Stromal cell of bone marrow (primary cell): ENCODE results near the gene BRD2.
A peak's percentile ranks its signal among the peaks of the same experiment; 100 is the strongest.

Experiments
- DNase-seq: peaks from one replicate; pipeline ENCODE4 v3.0.0-alpha.2; 2012; ENCODE audit warnings: low read depth

BRD2 gene

DNA sequence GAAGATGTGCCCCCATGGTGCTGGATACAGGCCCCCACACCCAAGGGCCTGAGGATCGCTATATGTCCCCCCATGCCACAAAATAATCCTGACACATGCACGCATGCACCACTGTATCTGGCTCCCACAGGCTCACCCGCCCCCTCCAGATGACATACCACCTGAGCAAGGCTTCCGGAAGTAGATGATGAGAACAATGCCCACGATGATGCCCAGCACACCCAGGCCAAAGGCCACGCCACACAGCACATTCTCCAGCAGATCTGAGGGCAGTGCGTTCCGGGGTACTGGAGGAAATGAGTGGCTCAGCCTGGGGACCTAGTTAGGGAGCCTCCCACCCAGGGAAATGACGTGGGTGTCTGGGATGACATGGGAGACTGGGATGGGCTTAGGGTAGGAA lies 19.3 kb upstream of the BRD2 start:
- DNase-seq: no peak

DNA sequence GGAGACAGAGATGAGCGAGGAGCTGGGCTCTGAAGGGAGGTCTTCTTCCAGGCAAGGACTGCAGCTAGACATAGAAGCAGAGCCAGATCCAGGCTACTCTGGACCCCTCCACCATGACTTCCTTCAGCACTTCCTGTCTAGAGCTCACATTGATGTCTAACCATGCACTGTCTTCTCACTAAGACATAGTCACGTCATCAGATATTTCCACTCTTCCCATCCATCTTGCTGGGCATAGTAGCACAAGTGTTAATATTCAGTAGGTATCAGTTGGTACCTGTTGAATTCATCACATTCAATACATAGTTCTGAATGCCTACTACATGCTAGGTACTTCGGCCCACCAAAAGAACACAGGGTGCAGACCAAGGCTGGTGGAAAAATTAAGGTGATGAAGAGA lies 18.4 kb upstream of the BRD2 start:
- DNase-seq: no peak

DNA sequence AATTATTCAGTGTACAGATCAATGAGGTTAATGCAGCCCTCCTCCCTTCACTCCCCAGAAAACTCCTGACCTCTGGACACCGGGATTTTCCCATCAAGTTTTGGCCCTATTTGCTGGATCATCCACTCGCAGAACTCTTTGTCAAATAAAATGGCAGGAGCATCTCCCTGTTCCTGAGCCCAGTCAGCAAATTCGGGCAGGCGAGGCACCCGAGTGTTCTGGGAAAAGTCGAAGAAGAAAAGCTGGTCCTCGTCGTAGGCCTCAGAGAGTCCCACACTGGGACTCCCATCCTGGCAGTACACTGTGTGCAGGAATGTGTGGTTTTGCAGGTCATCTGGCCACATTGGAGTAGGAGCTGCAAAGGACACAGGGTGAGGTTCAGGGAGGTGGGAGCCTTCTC lies 17.9 kb upstream of the BRD2 start:
- DNase-seq: no peak

DNA sequence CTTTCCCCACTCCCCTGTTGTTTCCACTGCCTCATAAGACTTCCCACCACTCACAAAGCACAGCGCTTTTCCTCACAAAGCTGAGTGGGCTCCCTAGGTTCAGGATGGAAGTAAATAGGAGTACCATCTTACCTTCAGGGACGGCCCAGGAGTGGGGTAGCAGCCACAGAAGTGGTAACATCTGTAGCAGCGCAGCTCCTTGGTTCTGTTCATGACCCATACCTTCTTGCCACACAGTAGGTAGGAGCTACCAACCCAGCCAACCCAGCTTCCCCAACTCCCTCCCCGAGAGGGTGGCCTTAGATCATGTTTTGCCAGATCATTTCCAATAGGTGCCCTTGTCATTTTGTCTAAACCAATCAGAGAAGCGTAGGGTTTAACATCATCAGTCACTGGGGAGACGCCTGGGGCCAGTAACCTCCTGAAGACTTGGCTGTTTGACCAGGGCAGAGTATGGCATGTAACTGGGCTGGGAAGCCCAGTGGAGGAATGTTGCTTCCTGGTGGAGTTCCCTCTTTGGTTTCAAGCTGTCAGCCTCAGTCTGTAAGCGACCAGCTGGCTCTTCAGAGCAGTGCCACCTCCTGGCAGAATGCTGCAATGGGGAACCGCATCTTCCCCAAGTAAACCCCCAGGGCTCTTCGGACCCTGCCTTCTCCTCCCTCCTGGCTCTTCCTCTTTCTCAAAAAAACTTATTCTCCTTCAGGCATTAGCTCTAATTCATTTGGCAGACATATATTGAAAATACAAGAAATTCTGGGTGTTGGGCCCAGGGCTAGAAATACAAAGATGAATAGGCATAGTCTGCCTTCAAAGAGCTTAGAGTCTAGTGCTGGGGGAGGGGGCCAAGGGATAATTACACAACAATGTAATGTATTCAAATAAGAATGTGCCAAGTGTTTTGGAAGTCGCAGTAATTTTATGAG lies 15.3 kb upstream of the BRD2 start, which contains the start of gene HLA-DMA:
Gene HLA-DMA (minus strand): TSS at position 281 of the 923 bp plus-strand sequence. CDS start 61 bp downstream, at position 220.
- peak; percentile 99 for DNase-seq

DNA sequence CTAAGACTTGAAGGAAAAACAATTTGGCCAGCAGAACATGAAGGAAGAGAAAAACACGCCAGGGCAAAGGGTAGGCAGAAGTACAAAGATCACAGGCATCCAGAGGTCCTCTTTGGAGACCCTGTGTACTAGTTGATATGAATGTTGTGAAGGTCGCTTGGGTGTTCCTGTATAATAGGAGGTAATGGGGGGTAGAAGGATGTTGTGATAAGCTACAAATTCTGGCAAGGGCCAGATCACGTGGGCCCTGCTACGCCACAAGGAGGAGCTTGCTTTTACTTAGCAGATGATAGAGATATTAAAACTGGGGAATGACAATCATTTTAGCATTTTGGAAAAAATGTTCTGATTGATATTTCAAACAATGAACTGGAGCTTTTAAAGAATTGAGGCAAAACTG lies 14.6 kb upstream of the BRD2 start:
- no peak for DNase-seq

DNA sequence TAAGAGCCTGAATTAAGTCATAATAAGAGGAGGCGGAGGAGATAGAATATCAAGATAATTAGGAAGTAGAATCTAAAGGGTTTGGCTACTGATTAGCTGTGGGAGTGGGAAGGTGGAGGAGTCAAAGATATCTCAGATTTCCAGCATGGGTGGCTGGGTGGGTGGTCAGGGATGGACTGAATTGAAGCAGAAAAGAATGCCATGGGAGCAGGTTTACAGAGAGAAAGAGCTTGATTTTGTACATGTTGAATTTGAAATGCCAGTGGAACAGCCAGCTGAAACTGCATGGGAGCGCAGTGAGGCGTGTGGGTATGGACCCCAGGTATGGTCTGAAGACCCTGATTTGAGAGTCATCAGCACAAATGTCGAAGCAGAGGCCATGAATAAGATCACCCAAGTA lies 14.1 kb upstream of the BRD2 start:
- no peak for DNase-seq

DNA sequence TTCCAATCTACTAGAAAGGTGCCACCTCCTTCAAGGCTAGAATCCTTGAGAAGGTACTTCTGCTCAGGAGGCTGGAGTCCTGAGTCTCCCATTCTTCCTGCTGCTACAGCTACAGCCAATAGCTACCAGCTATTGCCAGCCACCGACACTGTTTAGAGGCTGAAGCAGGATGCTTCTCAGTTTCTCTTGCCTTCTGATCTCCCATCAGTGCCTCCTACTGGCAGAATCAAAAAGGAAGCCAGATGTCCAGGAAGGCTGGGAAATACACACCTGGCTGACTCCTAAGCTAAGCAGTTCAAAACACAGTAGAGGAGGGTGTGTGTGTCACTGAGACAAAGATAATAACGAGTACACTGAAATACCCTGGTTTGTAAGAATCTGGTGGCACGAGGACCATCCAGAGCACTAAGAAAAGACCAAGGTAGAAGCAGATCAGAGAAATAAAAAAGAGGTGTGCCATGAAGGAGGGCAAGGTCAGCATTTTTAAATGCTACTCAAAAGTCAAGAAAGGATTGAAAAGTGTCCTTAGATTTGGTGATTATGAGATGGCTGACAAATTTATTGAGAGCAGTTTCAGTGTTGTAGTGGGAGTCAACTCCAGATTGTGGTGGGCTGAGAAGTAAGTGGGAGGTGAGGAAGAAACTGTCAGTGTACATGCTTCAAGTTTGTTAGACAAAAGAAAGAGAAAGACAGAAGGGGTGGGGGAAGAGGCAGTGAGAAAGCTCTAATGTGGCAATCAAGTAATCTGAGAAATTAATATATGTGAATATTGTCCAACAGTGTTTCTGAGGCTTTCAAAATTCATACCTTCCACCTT lies 13.2 kb upstream of the BRD2 start:
- no peak for DNase-seq

DNA sequence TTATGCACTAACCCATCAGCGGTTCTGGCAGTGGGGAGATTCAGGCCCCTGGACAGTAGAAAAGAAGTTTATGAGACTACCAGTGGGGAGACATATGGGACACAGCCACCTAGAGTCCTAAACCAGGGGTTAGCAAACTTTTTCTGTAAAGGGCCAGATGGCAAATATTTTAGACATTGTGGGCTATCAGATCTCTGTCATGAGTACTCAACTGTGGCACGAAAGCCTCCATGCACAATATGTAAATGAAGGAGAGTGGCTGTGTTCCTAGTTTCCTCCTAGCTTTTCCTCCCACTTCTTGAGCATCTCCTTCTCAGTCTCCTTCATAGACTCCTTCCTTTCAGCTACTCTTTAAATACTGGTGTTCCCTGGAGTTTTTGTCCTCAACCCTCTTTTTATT lies 12.2 kb upstream of the BRD2 start:
- no peak for DNase-seq

DNA sequence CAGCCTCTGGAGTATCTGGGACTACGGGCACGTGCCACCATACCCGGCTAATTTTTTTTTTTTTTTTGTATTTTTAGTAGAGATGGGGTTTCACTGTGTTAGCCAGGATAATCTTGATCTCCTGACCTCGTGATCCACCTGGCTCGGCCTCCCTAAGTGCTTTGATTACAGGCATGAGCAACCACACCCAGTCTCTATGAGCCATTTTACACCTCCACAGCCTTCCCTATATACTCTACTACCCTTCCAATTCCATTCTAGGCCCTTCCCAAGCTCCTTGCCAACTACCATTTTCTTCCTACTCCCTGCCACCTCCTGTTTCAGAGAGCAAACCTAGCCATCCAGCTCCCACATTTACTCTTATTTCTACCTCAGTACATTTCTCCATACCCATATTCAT lies 7.8 kb upstream of the BRD2 start:
- no peak for DNase-seq

DNA sequence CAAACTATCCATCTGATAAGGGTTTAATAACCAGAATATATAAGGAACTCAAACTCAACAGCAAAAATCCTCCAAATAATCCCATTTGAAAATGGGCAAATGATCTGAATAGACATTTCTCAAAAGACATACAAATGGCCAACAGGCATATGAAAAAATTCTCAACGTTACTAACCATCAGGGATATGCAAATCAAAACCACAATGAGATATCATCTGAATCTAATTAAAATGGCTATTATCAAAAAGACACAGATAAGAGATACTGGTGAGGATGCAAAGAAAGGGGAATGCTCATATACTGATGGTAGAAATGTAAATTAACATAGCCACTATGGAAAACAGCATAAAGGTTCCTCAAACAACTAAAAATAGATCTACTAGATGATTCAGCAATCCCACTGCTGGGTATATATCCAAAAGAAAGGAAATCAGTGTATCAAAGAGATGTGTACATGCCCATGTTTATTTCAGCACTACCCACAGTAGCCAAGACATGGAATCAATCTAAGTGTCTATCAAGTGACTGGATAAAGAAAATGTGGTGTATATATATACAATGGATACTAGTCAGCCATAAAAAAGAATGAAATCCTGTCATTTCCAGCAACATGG lies 6.1 kb upstream of the BRD2 start:
- DNase-seq: no peak

DNA sequence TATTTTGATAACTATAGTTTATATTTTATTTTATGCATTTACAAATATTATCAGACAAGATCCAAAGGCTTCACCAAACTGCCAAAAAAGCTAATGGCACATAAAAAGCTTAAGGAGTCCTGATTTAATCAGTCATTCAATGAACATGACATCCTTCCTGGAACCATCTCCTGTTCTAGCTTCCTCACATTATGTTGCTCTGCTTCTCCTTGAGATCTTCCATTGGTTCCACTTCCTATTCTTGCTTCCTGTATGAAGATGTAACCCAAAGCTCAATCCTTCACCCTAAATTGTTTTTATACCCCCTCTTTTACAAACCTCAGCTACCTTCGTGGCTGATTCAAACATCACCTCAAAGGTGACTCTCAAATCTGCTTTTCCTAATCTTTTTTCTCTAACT lies 4.5 kb upstream of the BRD2 start:
- no peak for DNase-seq

DNA sequence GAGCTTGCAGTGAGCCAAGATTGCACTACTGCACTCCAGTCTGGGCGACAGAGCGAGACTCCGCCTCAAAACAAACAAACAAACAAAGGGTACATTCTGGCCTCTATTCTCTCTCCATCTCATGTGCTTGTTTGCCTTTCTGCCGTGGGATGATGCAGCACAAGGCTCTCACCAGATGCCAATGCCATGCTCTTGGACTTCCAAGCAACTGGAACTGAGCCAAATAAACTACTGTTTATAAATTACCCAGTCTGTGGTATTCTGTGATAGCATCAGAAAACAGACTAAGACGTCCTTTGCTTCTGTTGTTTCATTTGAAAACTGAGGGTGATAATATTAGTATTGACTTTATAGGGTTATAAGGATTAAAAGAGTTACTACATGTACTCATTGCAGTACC lies 3.6 kb upstream of the BRD2 start:
- DNase-seq: no peak

DNA sequence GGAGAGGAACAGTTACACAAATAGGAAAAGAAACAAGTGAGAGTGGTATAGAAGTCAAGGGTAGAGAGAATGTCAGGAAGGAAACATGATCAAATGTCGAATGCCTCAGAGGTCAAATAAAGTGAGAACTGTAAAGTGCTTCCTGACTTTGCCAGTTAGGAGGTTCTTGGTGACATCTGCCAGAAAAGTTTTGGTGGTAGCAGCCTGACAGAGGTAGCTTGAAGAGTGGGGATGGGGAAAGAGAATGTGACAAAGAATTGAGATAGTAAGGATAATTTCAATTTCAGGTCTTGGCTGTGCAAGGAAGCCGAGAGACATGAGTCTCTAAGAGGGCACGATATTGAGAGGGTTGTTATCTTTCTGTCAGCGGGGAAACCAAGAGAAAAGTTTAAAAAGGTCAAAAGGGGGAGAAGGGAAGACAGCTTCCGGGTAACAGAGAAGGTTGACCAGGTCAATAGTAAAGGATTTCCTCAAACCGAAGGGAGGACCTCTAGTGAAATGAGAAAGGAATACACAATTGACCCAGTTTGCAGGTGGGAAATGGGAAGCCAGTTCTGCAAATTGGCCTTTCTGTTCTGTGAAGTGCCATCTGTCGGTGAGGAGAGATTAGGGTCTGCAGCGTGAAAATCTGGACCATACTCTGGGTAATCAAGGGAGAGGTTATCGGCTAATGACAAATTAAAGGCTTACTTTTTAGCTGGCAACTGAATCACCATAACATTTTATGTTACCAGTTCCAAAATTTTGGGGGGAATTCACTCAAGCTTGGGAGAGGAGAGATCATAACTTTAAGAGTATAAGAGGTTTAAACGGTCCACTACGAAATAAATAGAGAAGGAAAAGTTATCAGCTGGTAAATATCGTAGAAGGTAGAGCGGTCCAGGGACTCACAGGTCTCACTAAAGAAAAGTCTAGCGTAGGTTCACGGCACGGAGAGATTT lies 973 bp upstream of the BRD2 start:
- peak; percentile 52 for DNase-seq

DNA sequence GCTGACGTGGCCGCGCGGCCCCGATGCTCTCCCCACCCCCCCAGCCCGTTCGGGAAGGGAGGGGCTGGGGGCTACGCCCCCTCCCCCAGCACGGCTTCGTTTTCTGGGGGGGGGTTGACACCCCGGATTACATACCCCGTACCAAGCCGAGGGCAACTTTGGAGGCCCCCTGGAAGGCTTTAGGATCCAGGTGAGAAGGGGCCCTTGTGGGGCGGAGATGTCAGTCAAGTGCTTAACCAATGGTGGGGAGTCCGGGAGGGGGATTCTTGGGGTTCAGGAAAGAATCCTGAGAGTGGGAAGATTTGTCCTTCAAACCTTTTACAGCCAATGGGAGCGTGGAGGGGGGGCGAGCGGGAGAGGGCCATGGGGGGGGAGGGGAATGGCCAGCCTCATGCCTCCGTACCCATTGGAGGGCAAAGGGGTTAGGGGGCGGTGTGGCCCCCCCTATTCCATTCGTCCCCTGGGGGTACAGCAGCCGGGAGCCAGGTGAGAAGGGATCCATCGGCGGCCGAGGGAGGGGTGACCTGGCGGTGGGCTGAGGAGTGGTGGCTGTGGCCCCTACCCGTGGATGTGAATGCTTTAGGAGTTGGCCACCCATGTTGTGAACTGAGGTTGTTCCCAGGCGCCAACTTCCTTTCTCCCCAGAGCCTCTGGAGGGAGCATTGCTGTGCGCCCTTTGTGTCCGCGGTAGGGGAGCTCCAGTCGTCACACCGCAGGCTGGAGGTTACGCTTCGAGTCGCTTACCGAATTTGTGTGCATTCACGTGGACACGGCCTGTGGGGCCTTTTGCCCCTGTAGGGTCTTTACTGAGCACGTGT lies 682 bp downstream of the BRD2 start:
- DNase-seq: peak; percentile 56

DNA sequence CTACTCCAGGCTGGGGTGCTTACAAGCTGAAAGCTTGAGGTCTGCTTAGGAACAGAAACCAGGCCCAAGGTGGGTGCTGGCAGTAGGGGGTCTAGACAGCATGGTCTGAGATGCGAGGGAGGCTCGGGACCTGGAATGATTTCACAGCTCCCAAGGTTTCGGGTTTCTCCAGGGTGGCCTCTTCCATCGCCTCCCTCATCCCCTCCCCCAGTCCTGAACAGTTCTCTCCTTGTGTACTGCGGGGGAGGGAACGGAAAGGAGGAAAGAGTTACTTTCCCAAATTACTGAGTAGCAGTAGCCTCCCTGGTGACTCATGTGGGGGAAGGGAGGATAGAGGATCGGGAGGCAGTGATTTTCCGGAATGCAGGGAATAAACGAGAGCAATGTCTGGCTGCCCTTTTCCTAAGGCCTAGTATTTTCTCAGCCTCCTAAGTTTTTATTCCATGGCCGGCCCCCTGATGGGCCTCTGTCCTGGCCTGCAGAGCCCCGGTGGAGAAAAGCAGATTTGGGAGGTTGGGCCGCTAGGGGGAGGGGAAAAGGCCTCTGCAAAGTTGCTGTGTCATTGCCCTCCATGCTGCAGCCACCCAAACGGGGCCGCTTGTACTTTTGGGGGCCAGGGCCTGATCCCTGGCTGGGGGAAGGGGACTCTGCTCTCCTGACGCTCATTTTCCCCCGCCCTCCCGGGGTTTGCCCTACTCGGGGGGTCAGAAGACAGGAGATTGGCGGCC lies 1.5 kb downstream of the BRD2 start:
- DNase-seq: peak; percentile 97

DNA sequence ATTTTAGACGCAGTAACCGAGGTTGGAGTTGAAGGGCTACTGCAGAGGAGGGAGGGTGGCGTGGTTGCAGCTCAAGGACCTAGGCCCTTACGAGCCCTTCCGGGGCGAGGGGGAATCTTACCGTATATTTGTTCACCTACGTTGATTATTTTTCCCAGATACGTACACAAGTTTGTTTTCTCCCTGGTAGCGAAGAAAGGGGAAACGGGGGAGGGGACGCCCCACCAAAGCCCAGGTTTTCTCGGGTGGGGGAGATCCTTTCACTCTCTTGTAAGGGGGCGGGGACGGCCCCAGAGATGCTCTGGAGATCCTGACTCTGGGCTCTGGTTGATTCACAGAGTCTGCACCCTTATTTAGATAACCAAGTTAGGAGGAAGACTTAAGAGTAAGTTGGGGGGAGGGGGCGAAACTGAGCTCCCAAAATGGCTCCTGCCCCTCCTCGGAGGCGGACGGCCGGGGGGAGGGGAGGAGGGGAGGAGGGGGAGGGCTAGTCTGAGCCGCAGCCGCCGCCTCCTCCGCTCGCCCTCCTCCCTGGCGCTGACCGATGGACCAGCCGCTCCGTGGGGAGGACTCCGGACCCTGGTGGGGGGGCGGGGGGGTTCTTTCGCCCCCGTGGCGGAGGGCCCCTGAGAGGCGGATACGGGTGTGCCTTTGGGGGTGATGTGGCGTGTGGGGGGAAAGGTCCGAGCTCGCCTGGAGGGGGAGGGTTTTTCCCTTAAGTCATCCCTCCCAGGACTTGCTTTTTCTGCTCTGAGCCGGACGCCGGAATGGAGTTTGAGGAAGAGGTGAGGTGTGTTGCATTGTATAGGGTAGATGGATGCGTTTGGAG lies 2.2 kb downstream of the BRD2 start:
- DNase-seq: peak; percentile 83

DNA sequence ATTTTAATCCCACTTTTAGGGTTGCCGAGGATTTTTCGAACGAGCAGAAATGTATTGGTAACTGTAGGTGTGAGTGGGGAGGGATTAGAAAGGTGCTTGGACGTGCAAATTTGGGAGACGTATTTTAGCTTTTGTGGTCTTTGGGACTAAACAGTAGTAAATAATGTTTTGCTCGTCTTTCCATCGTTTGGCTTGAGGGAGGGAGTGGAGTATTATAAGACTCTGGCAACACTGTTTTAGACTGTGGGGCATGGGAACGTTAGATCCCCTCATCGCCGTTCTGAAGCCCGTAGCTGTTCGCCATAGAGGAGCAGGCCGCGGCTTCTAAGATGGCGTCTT lies 2.8 kb downstream of the BRD2 start:
- no peak for DNase-seq

DNA sequence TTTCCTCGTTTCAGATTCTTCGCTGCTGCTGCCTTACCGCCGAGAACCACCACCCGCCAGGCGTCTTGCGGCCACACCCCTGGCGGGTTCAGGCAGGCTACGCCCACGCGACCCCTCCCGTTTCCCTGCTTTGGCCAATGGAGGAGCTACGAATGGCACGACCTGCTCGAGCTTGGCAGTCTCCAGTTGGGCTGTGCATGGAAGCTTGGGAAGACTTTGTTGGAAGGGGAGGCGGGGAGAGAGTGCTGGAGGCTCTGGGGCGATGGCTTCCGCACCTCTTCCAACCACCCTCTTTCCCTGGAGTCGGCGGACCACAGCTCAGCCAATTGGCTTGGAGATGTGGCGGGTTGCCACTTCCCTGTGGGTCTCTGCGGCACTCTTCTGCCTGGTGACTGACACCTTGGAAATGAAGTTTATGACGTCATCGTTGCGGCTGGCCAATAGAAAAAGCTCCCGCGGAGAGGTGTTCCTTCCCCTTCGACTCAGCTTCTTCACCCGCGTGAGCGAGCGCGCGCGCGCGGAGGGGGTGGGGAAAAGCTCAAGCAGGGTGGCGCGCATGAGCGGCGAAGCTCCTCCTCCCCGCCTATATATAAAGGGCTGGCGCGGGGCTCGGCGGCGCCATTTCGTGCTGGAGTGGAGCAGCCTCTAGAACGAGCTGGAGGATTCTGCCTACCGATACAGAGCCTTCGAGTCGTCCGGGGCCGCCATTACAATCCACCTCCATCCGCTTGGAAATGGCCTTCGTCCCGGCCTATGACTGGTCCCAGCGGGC lies 3.4 kb downstream of the BRD2 start:
- peak; percentile 100 for DNase-seq
